AG09319 (cell line): Measurements from ENCODE around the gene BRSK1.

Experiments
- DNase-seq: peaks from one replicate; pipeline ENCODE4 v3.0.0-alpha.2; 2010; ENCODE audit warnings: low read depth; ENCODE audit errors: extremely low read depth
- TF ChIP-seq, protein P1 (sequence below): IDR thresholded peaks from 2 replicates; pipeline ENCODE4 v1.5.1; 2011; ENCODE audit warnings: low read depth, mild to moderate bottlenecking, inconsistent platforms, low read length, moderate library complexity

BRSK1 gene

DNA sequence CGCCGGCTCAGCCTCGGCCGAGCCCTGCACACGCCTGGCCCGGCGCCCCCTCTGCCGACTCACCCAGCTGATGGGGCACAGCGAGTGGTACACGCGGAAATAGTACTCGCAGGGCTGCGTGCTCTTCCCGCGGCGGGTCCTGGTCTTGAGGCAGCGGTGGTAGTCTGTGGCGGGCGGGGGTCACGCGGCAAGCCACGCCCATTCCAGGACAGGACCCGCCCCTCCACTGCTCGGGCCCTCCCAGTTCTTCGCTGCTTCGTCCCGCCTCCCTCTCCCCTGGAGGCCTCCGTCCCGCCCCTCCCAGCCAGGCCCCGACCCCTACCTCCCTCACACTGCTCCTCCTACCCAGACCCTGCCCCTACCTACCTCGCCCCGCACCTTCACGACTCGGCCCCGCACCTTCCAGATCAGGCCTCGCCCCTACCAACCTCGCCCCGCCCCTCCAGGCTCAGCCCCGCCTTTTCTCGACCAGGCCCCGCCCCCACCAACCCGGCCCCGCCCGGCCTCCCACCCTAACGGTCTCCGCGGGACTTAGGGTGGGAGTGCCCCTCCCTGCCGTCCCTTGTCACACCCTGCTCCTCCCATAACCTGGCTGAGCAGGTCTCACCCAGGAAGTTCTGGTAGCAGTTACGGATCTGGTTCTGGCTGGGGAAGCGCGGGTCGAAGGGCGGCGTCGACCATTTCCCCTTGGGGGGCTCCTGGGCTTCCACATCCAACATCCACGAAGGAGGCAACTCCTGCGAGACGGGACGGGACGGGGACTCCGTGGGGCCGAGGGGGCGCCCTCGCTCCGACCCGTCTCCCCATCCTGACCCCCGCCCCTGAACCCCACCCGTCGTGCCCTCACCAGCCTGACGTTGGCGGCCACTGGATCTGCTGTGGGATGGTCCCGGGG, 70.3 kb downstream of the BRSK1 start:
- TF ChIP-seq, protein P1, sequence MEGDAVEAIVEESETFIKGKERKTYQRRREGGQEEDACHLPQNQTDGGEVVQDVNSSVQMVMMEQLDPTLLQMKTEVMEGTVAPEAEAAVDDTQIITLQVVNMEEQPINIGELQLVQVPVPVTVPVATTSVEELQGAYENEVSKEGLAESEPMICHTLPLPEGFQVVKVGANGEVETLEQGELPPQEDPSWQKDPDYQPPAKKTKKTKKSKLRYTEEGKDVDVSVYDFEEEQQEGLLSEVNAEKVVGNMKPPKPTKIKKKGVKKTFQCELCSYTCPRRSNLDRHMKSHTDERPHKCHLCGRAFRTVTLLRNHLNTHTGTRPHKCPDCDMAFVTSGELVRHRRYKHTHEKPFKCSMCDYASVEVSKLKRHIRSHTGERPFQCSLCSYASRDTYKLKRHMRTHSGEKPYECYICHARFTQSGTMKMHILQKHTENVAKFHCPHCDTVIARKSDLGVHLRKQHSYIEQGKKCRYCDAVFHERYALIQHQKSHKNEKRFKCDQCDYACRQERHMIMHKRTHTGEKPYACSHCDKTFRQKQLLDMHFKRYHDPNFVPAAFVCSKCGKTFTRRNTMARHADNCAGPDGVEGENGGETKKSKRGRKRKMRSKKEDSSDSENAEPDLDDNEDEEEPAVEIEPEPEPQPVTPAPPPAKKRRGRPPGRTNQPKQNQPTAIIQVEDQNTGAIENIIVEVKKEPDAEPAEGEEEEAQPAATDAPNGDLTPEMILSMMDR: no peak
- DNase-seq: no peak

DNA sequence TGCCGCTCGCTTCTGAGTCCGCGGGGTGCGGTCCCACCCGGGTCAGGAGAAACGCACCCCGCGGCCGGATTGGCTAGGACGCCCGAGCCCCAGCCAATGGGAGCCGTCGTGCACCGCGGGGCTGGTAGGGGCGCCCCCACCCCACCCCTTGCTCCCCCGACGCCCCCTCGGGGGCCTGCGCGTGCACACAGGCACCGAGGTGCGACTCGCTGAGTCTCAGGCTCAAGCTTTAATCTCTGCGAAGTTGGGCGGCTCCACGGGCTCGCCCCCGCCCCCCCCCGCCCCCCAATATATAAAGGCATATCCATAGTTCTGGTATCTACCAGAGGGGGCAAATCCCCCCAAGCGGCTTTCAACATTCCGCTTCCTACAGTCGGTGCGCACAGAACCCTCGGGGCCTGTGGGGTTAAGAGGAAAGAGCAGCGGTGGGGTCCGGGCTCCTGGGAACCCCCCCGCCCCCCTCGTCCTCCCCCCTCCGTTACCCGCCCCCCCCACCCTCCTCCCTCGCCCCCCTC, 71.0 kb downstream of the BRSK1 start, which contains the start of gene COX6B2:
Gene COX6B2 (minus strand): TSS at position 22 of the 515 bp plus-strand sequence. CDS start 198 bp downstream, outside the sequence.
- TF ChIP-seq, protein P1: no peak
- no peak for DNase-seq

DNA sequence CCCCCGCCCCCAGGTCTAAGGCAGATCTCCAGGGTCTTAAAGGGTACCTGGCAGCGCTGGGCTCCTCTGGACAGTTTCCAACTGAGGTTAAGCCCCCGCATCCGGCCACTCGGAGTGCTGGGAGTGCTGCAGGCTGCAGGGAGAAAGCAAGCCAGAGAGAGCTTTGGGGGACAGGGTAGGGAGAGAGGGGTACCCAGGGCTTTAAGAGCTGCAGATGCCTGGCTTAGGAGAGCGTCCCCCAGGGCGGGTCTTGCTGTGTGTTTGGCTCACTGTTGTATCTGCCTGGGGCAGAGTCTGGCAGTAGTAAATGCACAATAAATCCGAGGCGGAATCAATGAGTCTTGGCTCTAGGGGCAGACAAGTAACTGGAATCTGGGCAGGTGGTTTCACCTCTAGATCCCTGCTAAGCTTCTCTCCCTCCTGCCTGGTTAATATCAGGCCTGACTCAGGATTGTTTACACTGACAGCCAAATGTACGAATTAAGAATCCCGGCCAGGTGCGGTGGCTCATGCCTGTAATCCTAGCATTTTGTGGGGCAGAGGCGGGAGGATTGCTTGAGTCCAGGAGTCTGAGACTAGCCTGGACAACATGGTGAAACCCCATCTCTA, 71.5 kb downstream of the BRSK1 start:
- no peak for DNase-seq
- TF ChIP-seq, protein P1: no peak

DNA sequence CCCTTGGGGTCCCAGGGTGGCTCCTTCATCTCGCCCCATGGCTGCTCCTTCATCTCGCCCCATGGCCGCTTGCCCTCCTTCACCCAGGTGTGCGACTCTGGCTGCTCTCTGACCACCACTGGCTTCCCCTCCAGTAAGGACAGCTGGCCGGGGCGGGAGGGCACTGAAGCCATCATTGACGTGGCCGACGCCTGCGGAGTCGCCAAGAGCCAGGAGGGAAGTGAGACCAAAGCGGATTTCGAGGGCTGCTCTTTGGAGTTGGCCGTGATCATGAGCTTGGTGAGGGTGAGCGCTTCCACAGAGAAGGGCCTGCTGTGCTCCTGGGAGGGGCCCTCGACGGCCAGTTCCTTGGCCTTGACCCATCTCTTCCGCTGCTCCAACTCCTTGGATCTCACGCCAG, 74.7 kb downstream of the BRSK1 start:
- TF ChIP-seq, protein P1: no peak
- no peak for DNase-seq

DNA sequence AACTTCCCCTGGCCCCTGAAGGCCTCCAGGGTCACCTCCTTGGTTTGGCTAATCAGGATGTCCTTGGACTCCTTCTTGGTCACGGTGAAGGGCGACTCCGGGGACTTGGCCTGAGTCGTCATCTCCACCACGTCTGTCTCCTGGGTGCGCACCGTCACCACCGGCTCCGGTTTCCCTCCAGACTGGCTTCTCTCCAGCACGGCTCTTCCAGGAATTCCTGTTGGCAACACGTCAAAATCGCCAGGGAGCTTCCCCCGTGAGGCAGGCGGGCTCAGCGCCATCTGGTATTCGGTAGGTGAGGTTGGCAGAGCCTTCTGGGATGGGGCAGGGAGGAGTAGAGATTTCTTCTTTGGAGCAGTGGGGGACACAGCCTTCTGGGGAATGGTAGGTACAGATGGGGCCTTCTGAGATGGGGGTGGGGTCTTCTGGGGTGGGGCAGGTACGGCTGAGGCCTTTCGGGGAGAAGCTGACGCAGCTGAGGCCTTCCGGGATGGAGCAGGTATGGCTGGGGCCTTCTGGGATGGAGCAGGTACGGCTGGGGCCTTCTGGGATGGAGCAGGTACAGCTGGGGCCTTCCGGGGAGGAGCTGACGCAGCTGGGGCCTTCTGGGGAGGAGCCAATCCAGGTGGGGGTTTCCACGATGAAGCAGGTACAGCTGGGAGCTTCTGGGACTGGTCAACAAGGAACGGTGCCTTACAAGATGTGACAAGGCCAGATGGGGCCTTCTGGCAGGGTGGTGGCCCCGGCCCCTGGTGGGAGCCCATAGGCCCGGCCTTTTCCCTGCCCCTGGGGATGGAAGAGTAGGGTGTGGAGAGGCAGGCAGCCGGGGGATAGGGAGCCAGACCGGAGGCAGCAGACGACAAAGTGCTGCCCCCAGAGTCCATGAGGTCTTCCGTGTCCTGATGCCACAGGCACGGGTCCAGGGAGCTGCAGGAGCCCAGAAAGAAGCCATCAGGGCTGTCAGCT, 75.4 kb downstream of the BRSK1 start:
- no peak for DNase-seq
- TF ChIP-seq, protein P1: no peak

DNA sequence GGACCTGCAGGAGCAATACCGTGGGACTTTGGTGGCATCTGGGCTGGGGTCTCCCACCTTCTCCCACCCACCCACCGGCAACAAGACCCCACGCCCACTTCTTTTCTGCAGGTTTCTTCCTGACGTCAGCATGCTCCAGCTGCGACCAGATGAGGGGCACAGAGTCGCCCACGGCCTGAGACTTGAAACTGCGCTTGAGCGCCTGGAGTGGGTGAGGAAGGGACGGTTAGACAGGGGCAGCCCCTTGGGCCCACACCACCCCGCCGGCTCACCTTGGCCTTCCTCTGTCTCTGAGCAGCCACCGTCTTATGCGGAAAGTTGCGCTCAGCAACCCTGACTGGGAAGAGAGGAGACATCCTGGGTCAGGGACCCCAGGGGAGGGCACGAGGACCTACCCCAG, 77.1 kb downstream of the BRSK1 start:
- DNase-seq: no peak
- TF ChIP-seq, protein P1: no peak
